Measurements from ENCODE around the gene MGA. TPM values are rescaled to one million over a fixed set of nuclear protein-coding genes. Genes with fewer than 3 reads are reported as not detected.

Gene MGA
- total and polyA plus RNA-seq, 2 of the 8 experiments (the other 6 are each of a cell fraction or from before 2014, with no cell fraction given) = 7.6 to 53.2 TPM

- TF ChIP-seq BRCA1 (IDR thresholded peaks at IDR 0.05; ENCODE audit: low read depth, low read length) (no peak), RFX5 (IDR thresholded peaks at IDR 0.05; ENCODE audit: borderline replicate concordance, low read depth, low read length) (no peak), ASH2L (IDR thresholded peaks at IDR 0.05; ENCODE audit: low read length) (no peak), EP300 (IDR thresholded peaks at IDR 0.05; ENCODE audit: borderline replicate concordance in 1 of 2, low read depth in 2 of 2, low read length in 2 of 2) (no peak), TEAD4 (IDR thresholded peaks at IDR 0.05; ENCODE audit: low read depth, low read length) (no peak), RXRA (IDR thresholded peaks at IDR 0.05; ENCODE audit: insufficient read depth, low read depth, low read length) (no peak)
These were observed 56.7 kb downstream of the MGA start (continued) for GRCh38 chr15:41716864-41717263.

All from H1 (cell line).